IPS-20b (cell line): ENCODE measurements around the gene SOD1.
"Not testable (repeated sequence)": the region's sequence is repeated elsewhere in the genome, so short reads cannot be mapped to it uniquely, and the experiment has no call there.

Source experiments
- H3K27ac ChIP-seq: one replicate; pipeline ENCODE4 v1.5.1; 2013; ENCODE audit warnings: low read length
- H3K27me3 ChIP-seq: 2 replicates; pipeline ENCODE4 v1.6.1; 2013; ENCODE audit warnings: mild to moderate bottlenecking, low read length, inconsistent platforms; ENCODE audit not compliant: insufficient read depth
- H3K36me3 ChIP-seq: 2 replicates; pipeline ENCODE4 v1.6.1; 2013; ENCODE audit warnings: low read depth, mild to moderate bottlenecking, inconsistent platforms, low read length, moderate library complexity; ENCODE audit not compliant: insufficient read depth
- H3K4me1 ChIP-seq: 2 replicates; pipeline ENCODE4 v1.6.1; 2013; ENCODE audit warnings: mild to moderate bottlenecking, control low read depth, inconsistent platforms, low read length, moderate library complexity; ENCODE audit not compliant: insufficient read depth
- H3K4me3 ChIP-seq: 2 replicates; pipeline ENCODE4 v1.5.1; 2013; ENCODE audit warnings: mild to moderate bottlenecking, low read length, inconsistent platforms
- H3K9ac ChIP-seq: 2 replicates; pipeline ENCODE4 v1.6.1; 2013; ENCODE audit warnings: low read depth, mild to moderate bottlenecking, inconsistent platforms, low read length, moderate library complexity
- H3K9me3 ChIP-seq: 2 replicates; pipeline ENCODE4 v1.6.1; 2013; ENCODE audit warnings: mild to moderate bottlenecking, low read depth, low read length, inconsistent platforms; ENCODE audit not compliant: insufficient read depth

The SOD1 gene

DNA sequence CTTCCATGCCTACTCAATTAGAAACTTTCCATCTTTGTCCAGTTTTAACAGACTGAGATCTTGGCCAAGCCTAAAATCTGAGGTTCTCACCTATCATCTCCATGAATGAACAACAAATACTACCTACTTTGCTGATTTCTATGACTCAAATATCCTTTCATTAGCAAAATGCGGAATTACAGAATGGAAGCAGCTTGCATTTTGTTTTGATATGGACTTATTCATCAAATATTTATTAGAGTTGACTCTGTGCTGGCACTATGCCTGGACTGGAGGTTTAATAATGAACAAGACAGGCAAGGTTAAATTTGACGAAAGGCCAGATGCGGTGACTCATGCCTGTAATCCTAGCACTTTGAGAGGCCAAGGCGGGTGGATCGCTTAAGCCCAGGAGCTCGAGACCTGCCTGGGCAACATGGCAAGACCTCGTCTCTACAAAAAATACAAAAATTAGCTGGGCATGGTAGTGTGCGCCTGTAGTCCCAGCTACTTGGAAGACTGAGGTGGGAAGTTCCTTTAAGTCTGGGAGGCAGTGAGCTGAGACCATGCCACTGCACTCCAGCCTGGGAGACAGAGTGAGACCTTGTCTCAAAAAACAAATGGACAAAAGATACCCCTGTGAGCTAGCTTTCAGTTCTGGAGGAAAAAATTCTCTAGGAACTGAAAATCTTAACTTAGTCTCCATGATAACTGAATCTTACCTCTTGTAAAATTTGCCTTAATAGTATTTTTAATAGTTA lies 29.4 kb upstream of the SOD1 start:
- H3K36me3 ChIP-seq: no peaks in the 10 kb centered on the region
- H3K4me3 ChIP-seq: no peak overlapping the region
- H3K27ac ChIP-seq: no peak overlapping the region
- H3K9me3 ChIP-seq: no peaks in the 10 kb centered on the region
- H3K9ac ChIP-seq: no peak overlapping the region
- no peaks in the 10 kb centered on the region for H3K4me1 ChIP-seq
- H3K27me3 ChIP-seq: no peaks in the 10 kb centered on the region

DNA sequence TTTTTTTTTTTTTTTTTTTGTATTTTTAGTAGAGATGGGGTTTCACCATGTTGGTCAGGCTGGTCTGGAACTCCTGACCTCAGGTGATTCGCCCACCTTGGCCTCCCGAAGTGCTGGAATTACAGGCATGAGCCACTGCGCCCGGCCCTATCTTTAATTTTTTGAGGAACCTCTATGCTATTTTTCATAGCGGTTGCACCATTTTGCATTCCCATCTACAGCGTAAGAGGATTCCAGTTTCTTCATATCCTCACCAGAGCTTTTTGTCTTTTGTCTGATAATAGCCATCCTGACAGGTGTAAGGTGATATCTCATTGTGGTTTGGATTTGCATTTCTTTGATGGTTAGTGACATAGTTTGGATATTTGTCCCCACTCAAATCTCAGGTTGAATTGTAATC lies 27.6 kb upstream of the SOD1 start:
- not testable (repeated sequence) for H3K4me1 ChIP-seq, H3K27me3 ChIP-seq, H3K36me3 ChIP-seq, H3K9me3 ChIP-seq, H3K4me3 ChIP-seq, H3K27ac ChIP-seq, H3K9ac ChIP-seq

DNA sequence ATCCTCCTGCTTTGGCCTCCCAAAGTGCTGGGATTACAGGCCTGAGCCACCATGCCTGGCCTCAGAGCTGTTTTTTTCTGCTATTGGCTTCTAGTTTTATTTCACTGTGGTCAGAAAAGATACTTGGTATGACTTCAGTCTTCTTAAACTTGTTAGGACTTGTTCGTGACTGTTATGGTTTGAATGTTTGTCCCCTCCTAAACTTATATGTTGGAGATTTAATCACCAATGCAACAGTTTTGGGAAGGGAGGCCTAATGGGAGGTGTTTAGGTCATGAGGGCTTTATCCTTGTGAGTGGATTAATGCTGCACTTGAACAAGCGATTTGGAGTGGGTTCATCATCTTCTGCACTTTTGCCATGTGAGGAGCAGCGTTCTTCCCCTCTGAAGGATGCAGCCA lies 24.5 kb upstream of the SOD1 start:
- Histone ChIP-seq H3K9ac (no peak overlapping the region), H3K4me3 (no peak overlapping the region), H3K9me3 (no peaks in the 10 kb centered on the region), H3K4me1 (no peaks in the 10 kb centered on the region), H3K27ac (no peak overlapping the region), H3K36me3 (no peaks in the 10 kb centered on the region), H3K27me3 (no peaks in the 10 kb centered on the region)

DNA sequence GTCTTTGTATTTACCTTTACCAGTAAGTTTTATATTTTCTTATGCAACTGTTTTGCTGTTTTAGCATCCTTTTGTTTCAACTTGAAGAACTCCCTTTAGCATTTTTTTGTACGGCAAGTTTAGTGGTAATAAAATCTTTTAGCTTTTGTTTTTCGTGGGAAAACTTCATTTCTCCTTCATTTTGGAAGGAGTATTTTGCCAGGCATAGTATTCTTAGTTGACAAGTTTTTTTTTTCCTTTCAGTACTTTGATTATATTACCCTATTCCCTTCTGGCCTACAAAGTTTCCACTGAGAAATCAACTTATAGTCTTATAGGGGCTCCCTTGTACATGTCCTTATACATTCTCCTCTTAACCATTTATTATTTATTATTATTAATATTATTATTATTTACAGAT lies 22.6 kb upstream of the SOD1 start:
- Histone ChIP-seq H3K36me3 (no peaks in the 10 kb centered on the region), H3K9ac (no peak overlapping the region), H3K4me3 (no peak overlapping the region), H3K27ac (no peak overlapping the region), H3K9me3 (no peaks in the 10 kb centered on the region), H3K27me3 (no peaks in the 10 kb centered on the region), H3K4me1 (no peaks in the 10 kb centered on the region)

DNA sequence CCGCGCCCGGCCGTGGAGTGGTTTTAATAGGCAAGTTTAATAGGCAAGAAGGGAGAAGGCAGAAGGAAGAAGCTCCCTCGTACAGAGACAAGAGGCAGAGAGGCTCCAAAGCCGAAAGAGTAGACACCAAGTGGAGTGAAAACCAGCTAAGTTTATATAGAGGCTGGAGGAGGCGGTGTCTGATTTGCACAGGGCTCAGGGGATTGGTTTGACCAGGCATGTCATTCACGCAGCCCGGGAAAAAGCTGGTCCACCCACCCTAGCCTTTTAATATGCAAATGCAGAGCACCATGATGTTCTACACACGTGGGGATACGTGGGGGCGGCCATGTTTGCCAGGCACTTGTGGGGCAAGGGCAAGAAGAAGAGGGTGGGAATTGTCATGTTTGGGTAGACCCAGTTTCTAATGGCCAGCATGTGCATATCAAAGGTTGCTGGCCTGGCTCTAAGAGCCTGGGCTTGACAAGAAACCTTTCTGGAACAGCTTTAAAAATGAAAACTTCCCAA lies 18.0 kb upstream of the SOD1 start:
- H3K9me3 ChIP-seq: no peaks in the 10 kb centered on the region
- H3K4me1 ChIP-seq: no peaks in the 10 kb centered on the region
- no peak overlapping the region for H3K27ac ChIP-seq
- no peaks in the 10 kb centered on the region for H3K36me3 ChIP-seq
- no peak overlapping the region for H3K4me3 ChIP-seq
- no peaks in the 10 kb centered on the region for H3K27me3 ChIP-seq
- no peak overlapping the region for H3K9ac ChIP-seq

DNA sequence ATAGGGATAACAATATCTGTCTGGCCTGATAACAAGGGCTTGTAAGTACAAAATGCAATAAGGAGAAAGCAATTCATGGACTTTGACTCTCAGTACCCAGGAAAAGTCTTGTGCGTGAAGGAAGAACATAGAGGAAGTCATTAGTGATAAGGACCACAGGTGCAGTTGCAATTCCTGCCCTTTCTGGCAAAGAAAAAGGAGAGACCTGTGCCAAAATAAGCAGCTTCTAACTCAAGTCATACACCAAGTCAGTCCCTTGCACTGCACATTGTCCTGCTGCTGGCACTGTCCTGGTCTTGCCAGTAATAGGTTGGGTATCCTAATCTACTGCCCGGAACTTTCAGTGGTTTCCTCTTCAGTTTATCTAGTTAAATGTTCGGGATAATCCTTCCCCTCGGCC lies 14.8 kb upstream of the SOD1 start:
- Histone ChIP-seq H3K9me3 (no peaks in the 10 kb centered on the region), H3K9ac (no peak overlapping the region), H3K27me3 (no peaks in the 10 kb centered on the region), H3K4me1 (no peaks in the 10 kb centered on the region), H3K4me3 (no peak overlapping the region), H3K27ac (no peak overlapping the region), H3K36me3 (no peaks in the 10 kb centered on the region)

DNA sequence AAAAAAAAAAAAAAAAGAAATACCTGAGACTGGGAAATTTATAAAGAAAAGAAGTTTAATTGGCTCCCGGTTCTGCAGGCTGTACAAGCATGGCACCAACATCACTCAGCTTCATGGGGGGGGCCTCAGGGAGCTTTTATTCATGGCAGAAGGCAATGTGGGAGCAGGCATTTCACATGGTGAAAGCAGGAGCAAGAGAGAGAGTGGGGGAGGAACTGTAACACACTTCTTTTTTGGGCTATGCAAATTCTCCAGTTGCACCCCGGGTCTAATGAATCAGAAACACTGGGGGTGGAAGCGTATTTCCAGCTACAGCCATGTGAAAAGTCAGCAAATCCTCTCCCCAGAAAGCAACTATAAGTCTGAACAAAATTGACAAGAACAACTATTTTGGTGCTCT lies 11.8 kb upstream of the SOD1 start:
- H3K36me3 ChIP-seq: no peaks in the 10 kb centered on the region
- H3K9me3 ChIP-seq: no peaks in the 10 kb centered on the region
- no peaks in the 10 kb centered on the region for H3K4me1 ChIP-seq
- H3K4me3 ChIP-seq: no peak overlapping the region
- H3K27me3 ChIP-seq: no peaks in the 10 kb centered on the region
- no peak overlapping the region for H3K9ac ChIP-seq
- H3K27ac ChIP-seq: no peak overlapping the region

DNA sequence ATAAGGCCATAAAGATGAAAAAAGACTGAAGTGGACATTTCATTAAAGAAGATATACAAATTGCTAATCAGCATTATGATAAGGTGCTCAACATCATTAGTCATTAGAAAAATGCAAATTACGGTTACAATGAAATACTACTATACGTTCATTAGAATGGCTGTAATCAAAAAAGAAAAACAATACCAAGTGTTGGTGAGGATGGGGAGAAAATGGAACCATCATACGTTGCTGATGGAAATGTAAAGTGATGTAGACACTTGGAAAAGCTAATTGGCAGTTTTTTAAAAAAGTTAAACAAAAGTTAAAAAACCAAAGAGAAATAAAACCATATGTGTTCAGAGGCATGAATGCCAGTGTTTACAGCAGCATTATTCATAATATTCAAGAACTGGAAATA lies 8.6 kb upstream of the SOD1 start:
- no peak overlapping the region for H3K27ac ChIP-seq
- no peaks in the 10 kb centered on the region for H3K36me3 ChIP-seq
- H3K27me3 ChIP-seq: no peaks in the 10 kb centered on the region
- no peaks in the 10 kb centered on the region for H3K9me3 ChIP-seq
- H3K4me1 ChIP-seq: no peaks in the 10 kb centered on the region
- no peak overlapping the region for H3K4me3 ChIP-seq
- no peak overlapping the region for H3K9ac ChIP-seq

DNA sequence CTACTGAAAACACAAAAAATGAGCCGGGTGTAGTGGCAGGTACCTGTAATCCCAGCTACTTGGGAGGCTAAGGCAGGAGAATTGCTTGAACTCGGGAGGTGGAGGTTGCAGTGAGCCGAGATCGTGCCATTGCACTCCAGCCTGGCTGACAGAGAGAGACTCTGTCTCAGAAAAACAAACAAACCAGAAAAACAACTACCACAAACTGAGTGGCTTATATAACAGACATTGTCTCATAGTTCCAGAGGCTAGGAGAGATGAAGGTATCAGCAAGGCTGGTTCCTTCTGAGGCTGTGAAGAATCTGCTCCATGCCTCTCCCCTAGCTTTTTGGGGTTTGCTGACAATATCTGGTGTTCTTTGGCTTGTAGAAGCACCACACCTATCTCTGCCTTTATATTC lies 8.0 kb upstream of the SOD1 start:
- not testable (repeated sequence) for H3K4me1 ChIP-seq, H3K27ac ChIP-seq, H3K36me3 ChIP-seq, H3K9ac ChIP-seq, H3K27me3 ChIP-seq, H3K9me3 ChIP-seq, H3K4me3 ChIP-seq

DNA sequence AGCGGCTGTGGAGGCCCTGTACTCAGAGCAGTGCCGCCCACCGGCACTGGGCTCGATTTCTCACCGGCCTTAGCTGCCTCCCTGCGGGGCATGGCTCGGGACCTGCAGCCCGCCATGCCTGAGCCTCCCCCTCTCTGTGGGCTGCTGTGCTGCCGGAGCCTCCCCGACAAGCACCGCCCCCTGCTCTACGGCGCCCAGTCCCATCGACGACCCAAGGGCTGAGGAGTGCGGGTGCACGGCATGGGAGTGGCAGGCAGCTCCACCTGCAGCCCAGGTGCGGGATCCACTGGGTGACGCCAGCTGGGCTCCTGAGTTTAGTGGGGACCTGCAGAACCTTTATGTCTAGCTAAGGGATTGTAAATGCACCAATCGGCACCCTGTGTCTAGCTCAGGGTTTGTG lies 5.2 kb upstream of the SOD1 start:
- Histone ChIP-seq H3K9ac (no peak overlapping the region), H3K27me3 (no peaks in the 10 kb centered on the region), H3K9me3 (no peaks in the 10 kb centered on the region), H3K36me3 (no peaks in the 10 kb centered on the region), H3K27ac (no peak overlapping the region), H3K4me3 (no peak overlapping the region), H3K4me1 (no peaks in the 10 kb centered on the region)

DNA sequence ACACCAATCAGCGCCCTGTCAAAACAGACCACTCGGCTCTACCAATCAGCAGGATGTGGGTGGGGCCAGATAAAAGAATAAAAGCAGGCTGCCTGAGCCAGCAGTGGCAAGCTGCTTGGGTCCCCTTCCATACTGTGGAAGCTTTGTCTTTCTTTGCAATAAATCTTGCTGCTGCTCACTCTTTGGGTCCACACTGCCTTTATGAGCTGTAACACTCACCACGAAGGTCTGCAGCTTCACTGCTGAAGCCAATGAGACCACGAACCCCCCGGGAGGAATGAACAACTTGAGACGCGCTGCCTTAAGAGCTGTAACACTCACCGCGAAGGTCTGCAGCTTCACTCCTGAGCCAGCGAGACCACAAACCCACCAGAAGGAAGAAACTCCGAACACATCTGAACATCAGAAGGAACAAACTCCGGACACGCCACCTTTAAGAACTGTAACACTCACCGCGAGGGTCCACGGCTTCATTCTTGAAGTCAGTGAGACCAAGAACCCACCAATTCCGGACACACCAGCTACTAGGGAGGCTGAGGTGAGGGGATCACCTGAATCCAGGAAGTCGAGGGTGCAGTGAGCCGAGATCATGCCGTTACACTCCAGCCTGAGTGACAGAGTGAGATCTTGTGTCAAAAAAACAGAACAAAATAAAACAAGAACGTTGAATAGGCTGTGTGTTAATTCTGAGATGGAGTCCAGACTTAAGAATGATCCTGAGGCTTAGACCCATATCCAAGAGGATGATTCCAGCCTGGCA lies 4.5 kb upstream of the SOD1 start:
- not testable (repeated sequence) for H3K4me1 ChIP-seq, H3K36me3 ChIP-seq, H3K9me3 ChIP-seq, H3K4me3 ChIP-seq, H3K27me3 ChIP-seq, H3K27ac ChIP-seq, H3K9ac ChIP-seq
